H4 (cell line): Measurements from ENCODE around the gene KCNG2. TPM values are rescaled to one million over a fixed set of nuclear protein-coding genes. Genes with fewer than 3 reads are reported as not detected.
A peak's percentile ranks its signal among the peaks of the same experiment; 100 is the strongest.

Source experiments
- DNase-seq: peaks from one replicate; pipeline ENCODE4 v3.0.0-alpha.2; 2015; ENCODE audit warnings: low spot score
- total RNA-seq: library from RNA; depleted of rRNA; stranded (reverse); fragments of >200 nt; shearing (Covaris generic); gene quantifications from 2 replicates; pipeline ENCODE4 v1.2.3, GENCODE V29; 2014

Gene KCNG2
- total RNA-seq, 1 experiment from 2014 or later = not detected

- DNase-seq = no peak
These were observed 12.6 kb upstream of the KCNG2 start for GRCh38 chr18:79784965-79785770.

GRCh38 chr18:79785831-79786230, 11.9 kb upstream of the KCNG2 start:
- no peak for DNase-seq

DNA sequence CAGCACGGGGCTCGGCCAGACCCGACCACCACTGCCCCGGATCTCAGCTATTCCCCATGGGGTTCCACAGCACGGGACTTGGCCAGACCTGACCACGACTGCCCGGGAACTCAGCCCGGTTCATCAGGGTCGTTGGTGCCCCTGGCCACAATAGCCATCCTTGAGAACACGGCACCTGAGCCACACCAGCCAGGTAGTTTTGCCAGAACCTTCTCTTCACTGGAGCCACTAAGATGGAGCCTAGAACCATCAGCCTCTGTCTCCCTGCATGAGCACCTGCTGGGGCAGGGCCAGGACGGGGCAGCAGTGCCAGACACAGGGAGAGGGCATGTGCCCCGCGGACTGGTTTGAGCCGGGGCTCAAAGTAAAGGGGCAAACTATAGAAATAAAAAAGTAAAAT, 11.4 kb upstream of the KCNG2 start:
- no peak for DNase-seq

DNA sequence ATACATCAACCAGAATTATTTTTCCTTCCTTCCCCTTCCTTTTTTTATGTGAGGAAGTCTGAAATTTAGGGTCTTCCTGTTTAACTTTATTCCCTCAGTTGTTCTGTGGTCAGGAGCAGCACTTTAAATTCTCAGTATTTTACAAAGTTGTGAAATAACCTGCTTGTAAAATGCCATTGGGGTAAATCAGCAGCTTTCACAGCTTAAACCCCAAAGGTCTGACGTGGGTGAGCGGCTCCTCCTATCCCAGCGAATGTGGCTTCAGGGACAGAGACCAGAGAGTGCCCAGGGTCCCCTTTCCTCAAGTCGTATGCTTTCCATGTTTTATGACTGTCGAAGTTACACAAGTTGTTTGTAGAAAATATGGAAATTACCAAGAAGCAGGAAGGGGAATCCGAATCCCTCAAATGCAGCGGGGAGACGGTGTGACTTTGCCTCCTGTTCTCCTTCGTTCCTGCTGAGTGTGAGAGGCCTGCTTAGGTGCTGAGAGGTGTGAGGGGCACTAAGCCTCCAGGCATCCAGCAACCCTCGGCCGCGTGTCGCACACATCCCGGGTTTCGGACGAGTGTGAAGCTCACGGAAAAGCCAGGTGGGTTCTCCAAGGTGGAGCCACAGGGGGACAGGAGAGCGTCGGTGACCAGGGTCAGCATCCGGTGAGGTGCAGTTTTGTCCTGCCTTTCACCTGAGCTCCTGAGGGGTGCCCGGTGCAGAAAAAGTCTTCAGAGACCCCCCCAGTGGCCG, 10.8 kb upstream of the KCNG2 start:
- no peak for DNase-seq

- DNase-seq = no peak
These were observed 10.2 kb upstream of the KCNG2 start for GRCh38 chr18:79787527-79787864.

GRCh38 chr18:79787865-79788733, 9.6 kb upstream of the KCNG2 start:
- no peak for DNase-seq

DNA sequence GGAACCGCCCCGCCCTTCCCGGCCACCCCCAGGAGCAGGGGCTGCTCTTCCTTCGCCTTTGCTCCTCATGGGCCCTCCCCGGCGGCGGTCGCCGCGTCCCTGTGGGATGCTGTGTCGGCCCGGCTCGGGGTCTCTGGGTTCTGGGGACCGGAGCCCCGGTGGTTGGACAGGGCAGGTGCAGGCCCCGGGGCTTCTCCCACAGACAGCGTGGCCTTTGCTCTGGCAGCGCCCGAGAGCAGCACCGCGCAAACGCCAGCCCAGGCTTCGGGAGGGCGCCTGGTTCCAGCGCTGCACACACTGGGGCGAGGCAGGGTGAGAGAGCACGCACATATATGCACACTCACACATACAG, 9.0 kb upstream of the KCNG2 start:
- DNase-seq = no peak

GRCh38 chr18:79789091-79789891, 8.4 kb upstream of the KCNG2 start:
- DNase-seq = no peak

GRCh38 chr18:79789901-79790890, 7.5 kb upstream of the KCNG2 start:
- no peak for DNase-seq

DNA sequence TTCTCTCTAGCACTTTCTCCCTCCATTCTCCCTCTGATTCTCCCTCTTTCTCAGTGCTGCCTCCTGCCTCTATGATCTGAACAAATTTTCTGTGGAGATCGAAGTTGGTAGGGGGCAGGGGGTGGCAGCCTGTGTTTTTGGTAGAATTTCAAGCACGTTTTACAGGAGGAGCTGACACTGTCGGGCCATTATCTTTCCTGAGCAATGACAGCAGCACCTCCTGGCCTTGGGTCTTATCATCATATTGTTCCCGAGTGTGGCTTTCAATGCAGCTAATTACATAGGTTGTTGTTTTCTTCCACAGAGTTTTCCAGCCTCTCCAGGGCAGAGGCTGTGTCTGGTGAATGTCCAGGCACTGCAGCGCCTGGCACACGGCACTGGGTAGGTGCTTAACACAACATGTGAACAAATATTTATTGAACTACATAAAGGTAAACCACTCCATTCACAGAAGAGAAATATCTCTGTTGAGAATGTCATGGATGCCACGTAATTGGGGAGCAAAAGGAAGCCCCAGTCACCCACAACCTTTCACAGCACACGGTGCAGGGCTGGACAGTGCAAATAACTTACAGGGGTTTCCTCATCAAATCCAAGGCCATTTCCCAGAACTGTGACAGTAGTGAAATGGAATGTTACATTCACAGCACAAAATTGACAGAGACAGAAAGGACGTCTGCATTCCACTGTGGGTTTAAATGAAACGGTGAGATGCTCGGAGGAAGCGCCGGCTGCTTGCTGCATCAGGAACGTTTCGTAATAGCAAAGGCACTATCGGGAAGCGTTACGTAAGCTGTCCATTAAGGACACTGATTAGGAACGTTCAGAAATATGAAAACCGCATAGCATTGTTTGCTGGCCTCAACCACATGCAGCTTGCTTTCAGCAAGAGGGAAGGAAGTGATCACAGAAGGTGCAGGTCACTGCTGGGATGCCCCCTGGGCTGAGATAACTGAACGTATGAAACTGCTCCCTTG, 6.5 kb upstream of the KCNG2 start:
- peak; percentile 93 for DNase-seq

GRCh38 chr18:79792096-79792987, 5.4 kb upstream of the KCNG2 start:
- no peak for DNase-seq

DNA sequence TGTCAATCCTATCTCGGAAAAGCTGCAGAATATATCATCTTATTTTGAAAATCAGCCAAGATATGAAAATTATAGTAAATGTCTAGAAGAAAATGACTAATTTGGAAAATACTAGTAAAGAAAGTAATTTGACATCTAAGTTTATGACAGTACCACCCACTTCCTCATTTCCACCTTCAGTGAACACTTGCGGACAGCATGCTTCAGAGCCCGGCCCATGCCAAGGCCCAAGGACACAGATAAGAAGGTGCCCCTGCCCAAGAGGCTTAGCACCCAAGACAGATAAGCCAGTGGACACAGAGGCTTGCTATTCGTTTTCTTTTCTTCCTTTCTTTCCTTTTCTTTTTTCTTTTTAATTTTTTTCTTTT, 4.8 kb upstream of the KCNG2 start:
- no peak for DNase-seq

DNA sequence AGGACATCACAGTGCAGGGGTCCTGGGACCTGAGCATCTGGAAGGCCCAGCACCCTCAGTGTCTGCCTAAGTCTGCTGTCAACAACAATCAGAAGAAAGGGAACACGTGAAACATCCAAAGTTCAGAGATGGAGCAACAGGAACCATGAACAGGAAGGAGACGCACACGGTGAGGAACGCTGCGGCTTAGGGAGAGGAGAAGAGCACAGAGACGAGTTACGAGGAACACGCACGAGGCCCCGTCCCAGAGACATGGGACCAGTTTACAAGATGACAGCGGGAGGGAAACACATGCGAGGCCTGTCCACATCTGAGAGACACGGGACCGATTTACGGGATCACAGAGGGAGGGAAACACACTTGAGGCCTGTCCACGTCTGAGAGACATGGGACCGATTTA, 2.9 kb upstream of the KCNG2 start:
- no peak for DNase-seq

DNA sequence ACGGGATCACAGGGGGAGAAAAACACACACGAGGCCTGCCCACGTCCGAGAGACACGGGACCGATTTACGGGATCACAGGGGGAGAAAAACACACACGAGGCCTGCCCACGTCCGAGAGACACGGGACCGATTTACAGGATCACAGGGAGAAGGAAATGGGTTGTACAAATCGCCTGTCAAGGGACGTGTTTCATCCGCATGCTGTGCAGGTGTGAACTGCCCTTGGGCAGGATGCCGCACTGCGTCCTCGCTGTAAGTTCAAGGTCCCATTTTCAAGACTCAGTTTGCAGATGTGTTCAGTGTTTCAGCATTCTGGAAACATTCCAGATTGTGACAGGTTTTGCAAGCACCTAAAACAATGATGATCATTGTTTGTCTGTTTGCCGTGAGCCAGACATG, 2.3 kb upstream of the KCNG2 start:
- DNase-seq = no peak

DNA sequence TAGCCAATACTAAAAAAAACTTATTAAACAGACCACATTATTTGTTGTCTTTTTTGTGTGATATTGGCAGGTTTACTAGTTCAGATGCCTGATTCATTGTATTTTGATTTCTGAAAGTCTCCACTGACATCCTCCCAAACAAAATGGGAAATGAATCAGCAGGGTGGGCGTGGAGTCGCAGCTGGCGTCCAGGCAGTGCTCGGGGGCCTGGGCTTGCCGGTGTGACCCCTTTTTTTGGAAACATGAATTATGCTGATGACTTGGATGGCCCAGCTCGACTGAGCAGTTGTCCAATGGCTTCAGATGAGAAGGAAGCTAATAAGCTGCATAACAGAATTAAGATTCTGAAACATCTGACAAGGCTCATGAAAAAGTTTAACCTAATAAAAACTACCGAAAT, 1.7 kb upstream of the KCNG2 start:
- DNase-seq = no peak

- DNase-seq = no peak
These were observed 970 bp upstream of the KCNG2 start for GRCh38 chr18:79796531-79797405.

GRCh38 chr18:79798346-79798998, 734 bp downstream of the KCNG2 start:
- DNase-seq = no peak
